Epidermal melanocyte (primary cell): ENCODE results near the gene TNIK.

Experiments used
- DNase-seq: peaks from one replicate; pipeline ENCODE4 v3.0.0; 2011; ENCODE audit warnings: low spot score; ENCODE audit not compliant: insufficient read length

The TNIK gene

GRCh38 chr3:171234298-171235010 is 225.8 kb downstream of the TNIK start:
- no peak for DNase-seq

DNA sequence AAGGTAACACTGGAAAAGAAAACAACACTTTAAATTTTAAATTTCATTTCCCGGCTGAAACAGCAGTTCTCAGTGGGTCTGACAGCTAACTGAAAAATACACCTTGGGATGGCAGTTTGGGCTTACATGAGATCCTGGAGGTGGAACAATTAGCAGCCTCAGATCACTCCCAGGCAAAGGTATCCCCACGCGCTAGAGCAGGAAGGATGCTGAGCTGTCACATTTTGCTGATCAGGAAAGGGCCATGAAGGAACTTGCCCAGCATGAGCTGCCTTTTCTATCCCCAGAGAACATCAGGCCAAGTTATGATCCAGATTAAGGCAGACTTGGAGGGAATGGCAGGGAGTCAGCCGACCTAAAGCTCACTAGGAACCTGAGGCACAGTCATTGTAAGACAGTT is 228.8 kb downstream of the TNIK start:
- no peak for DNase-seq

DNA sequence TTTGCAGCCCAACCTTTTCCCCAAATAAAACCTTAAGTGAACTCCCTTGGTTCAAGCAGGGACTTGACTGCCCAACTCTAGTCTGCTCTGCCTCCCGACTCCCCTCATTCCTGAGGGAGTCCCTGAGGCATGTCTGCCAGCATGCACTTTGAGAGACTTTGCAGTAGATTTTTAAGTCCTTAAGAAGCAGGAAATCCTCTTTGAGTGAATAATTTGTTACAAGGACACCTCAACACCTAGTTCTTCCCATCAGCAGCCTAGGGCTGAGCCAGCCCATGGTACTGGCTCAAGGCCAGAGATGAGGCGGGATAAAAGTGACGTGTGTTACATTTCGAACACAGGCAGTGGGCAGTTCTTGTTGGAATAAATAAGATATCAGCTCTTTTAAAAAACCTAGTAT is 229.3 kb downstream of the TNIK start:
- DNase-seq = no peak

DNA sequence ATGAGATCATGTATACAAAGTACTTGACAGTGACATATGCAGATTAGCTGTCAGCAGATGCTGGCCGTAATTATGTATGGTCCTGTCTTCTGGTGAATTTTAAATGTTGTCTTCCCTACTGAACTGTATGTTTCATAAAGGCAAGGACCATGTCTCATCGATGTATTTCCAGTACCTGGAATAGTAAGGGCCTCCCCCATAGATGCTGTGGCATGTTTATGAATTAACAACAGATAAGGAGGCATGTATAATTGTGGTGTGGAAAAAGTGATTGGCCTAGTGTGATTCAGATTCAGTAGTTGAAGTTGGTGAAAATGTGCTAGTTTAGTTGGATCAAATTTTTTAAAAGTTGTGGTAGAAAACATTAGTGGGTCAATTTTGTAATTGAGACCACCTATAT is 231.0 kb downstream of the TNIK start:
- no peak for DNase-seq

- no peak for DNase-seq
Observed at GRCh38 chr3:171228240-171228639, 232.0 kb downstream of the TNIK start.

- no peak for DNase-seq
Observed at GRCh38 chr3:171227828-171228227, 232.4 kb downstream of the TNIK start.

DNA sequence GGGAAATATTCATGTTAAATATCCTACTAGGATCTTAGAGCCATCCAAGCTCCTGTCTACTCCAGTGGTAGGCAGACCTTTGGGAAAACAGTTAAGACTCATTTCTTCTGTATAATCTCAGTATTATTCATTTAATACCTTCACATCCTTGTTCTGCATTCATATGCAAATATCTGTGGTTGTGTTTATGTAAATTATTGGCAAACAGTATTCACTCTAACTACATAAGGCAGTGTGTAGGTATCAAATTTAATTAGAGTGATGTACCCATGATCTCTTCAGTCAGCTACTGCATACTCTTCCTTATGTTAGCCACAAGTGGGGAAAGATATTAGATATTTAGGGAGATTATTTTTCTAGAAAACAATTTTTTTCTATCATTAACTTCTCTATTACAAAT is 232.8 kb downstream of the TNIK start:
- DNase-seq = no peak

DNA sequence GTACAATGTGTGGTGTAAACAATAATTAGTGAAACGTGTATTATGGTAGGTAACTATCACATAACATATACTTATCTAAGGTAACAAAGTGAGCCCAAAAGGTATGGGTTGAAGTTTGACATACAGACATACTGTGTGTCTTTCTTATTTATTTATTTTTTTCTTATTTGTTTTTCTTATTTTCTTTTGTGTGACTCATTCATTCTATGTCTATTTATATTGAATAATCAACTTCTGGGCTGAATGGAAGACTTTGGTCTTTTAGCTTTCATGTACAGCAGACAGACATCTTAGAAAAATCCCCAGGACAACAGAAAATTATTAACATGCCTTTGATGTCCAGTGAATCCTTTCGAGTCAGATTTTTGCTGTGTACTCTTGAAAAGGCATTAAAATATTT is 233.4 kb downstream of the TNIK start:
- DNase-seq = no peak

- DNase-seq = no peak
Observed at GRCh38 chr3:171225708-171226107, 234.5 kb downstream of the TNIK start.

DNA sequence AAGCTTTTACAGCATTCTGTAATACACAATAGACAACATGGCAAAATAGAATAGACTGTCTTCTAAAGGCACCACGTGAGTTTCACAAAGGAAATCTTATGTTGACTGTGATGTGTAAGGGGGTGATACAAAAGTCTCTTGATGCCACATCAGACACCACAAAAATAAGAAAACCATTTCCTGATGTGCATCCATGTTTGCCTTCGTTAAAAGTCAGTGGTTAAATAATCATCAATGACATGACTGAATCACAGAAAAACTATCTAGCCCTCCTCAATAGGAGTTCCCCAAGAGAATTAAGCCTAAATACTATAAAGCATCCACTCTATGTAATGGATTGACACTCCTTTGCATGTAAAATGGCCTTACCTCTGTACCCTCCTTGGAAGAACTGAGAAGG is 235.0 kb downstream of the TNIK start:
- no peak for DNase-seq

DNA sequence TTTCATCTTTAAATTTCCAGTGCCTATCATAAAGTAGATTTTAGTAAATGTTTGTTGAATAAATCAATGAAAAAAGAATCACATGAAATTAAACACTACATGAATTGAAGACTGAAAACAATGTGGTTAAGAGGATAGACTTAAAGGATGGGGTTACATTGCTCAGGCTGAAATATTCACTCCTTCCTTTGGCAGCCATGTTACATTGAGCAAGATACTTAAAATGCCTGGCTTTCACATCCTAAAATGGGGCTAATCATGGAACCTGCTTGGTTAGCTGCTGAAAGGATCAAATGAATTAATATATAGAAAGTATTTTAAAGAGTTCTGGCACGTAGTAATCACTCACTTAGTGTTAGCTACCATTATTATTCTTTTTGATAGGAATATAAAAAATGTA is 236.8 kb downstream of the TNIK start:
- DNase-seq = no peak

DNA sequence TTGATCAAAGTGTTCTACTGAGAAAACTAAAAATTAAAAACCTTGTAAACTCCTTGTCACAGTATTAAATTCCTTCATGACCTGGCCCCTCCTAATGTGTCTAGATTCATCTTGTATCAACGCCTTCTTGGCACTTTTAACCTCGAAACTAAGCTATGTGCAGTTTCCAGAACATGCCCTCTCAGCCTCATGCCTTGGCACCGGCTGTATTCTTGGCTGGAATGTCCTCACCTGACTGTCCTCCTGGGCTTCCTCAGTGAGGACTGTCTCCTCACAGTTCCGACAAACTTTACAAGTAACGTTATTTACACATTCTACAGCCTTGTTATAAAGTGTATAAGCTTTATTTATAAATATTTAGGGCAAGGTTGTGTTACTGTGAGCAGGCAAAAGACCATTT is 237.2 kb downstream of the TNIK start:
- no peak for DNase-seq

DNA sequence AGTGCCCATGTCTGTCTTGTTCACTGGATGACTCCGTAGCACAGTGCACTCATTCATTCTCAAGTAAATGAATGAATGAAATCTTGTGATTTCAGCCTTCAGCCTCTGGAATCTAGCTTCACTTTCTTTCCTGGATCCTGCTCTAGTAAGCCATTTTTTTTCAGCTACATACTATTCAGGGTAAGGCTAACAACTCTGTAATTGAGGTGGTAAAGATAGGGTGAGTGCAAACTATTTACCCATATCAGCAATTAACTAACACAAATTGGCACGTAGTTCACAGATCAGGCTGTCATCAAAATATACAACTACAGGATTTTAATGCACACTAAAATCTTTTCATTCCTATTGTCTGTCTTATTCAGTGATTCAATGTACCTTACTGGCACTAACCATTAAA is 238.6 kb downstream of the TNIK start:
- DNase-seq = no peak

GRCh38 chr3:171221104-171221503 is 239.1 kb downstream of the TNIK start:
- no peak for DNase-seq

- DNase-seq = no peak
Observed at GRCh38 chr3:171219258-171219657, 240.9 kb downstream of the TNIK start.

- no peak for DNase-seq
Observed at GRCh38 chr3:171218069-171218468, 242.1 kb downstream of the TNIK start.

- no peak for DNase-seq
Observed at GRCh38 chr3:171213907-171214306, 246.3 kb downstream of the TNIK start.

- DNase-seq = no peak
Observed at GRCh38 chr3:171213178-171213577, 247.0 kb downstream of the TNIK start.

DNA sequence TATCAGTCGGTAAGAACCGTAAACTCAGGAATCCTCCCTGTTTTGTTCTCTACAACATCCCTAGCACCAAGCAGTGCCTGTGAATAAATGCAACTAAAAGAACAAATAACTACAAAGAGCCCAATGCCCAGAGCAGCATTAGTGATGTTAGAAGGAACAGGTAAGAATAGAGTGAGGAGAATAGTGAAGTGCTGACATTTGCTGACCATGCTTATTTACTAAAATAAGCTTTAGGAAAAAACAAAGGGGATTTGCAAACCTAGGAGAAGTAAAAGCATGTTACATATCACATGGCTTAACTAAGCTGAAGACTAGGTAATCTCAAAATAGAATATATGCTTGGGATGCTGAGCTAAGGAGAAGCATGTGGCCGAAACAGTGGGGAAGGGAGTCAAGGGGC is 247.6 kb downstream of the TNIK start:
- no peak for DNase-seq

DNA sequence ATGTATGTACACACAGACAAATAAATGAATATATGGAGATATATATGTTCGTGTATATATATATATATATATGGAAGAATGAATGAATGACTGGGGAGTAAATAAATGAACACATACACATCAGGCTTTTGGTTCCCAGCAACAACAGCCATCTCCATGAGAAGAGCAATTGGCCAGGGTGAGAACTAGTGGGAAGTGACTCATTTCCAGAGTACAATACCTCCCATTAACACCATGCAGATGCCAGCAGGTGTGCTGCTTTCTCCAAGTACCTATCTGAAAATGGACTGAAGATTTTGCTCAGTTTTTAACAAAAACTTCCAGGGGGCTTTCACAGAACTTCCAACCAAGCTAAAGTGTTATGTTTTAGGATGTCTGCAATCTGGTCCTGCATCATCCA is 253.9 kb downstream of the TNIK start:
- no peak for DNase-seq

DNA sequence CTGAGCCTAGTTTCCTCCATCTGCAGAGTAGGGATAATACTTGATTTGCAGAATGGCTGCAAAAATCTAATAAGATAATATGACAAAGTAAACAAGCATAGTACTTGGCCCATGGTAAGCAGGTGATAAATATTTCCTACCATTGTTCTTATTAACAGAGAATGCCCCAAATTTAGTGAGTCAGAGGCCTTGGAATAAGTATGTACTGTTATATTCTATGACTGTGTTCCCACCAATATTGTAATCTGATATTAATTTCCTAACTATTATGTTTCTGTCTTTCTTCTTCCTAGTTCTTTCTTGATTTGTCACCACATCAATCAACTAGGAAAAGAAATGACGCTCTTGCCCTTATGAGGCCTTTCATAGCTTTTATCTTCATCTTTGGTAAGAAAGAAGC is 255.3 kb downstream of the TNIK start:
- no peak for DNase-seq

GRCh38 chr3:171201825-171202224 is 258.4 kb downstream of the TNIK start:
- DNase-seq = no peak

GRCh38 chr3:171200750-171201088 is 259.5 kb downstream of the TNIK start:
- DNase-seq = no peak
